Transverse colon (tissue), 4 donors: ENCODE measurements around the gene UNC5CL. TPM values are rescaled to one million over a fixed set of nuclear protein-coding genes. Genes with fewer than 3 reads are reported as not detected.

Source experiments
- DNase-seq: peaks from one replicate; pipeline ENCODE4 v3.0.0-alpha.2; 2019
- H3K27ac ChIP-seq, 4 donors: fragments of 200-600 bp; sonication (generic); 2 replicates each; pipeline ENCODE4 v1.5.1; 2016 to 2018; ENCODE audit warnings: inconsistent platforms in 4 of 4
- H3K27me3 ChIP-seq: fragments of 200-600 bp; sonication (generic); 2 replicates; pipeline ENCODE4 v1.5.1; 2017; ENCODE audit warnings: inconsistent platforms
- H3K36me3 ChIP-seq, 4 donors: fragments of 200-600 bp; sonication (generic); 2 replicates each; pipeline ENCODE4 v1.5.1; 2017 to 2019; ENCODE audit warnings: inconsistent platforms in 4 of 4
- H3K4me1 ChIP-seq, 4 donors: fragments of 200-600 bp; sonication (generic); 2 replicates each; pipeline ENCODE4 v1.5.1; 2017 to 2020; ENCODE audit warnings: inconsistent platforms in 4 of 4
- H3K4me3 ChIP-seq, 4 donors: fragments of 200-600 bp; sonication (generic); 1 replicate in 1 of 4; 2 replicates in 3 of 4; pipeline versions ENCODE4 v1.5.1 to v1.6.1; 2017 to 2019; ENCODE audit warnings: inconsistent platforms in 4 of 4
- H3K9me3 ChIP-seq, 2 donors: fragments of 200-600 bp; sonication (generic); 2 replicates each; pipeline ENCODE4 v1.5.1; 2017 to 2019; ENCODE audit warnings: inconsistent platforms in 2 of 2
- CTCF ChIP-seq, 5 experiments: fragments of 200-600 bp in 3 of 5; fragments of 450-650 bp in 2 of 5; sonication (generic) in 3 of 5; IDR thresholded peaks; 1 replicate in 2 of 5; 2 replicates in 3 of 5; pipeline ENCODE4 v1.5.1; 2016 to 2017; ENCODE audit warnings: antibody characterized with exemption in 5 of 5, inconsistent platforms in 3 of 5, mild to moderate bottlenecking in 2 of 5, moderate library complexity in 1 of 5
- EP300 ChIP-seq: sonication (generic); formaldehyde crosslinking; IDR thresholded peaks from one replicate; pipeline ENCODE4 v1.6.1; 2017; ENCODE audit warnings: antibody characterized with exemption, low read depth
- POLR2A ChIP-seq: fragments of 450-650 bp; IDR thresholded peaks from one replicate; pipeline ENCODE4 v1.6.1; 2016; ENCODE audit warnings: antibody characterized with exemption, mild to moderate bottlenecking, moderate library complexity
- POLR2AphosphoS5 ChIP-seq, 3 donors: sonication (generic); formaldehyde crosslinking; IDR thresholded peaks; one replicate each; pipeline ENCODE4 v1.6.1; 2016; ENCODE audit warnings: antibody characterized with exemption in 3 of 3
- WGBS, 2 donors: methylation state at CpG; one replicate each; pipeline ENCODE4 v1.1.5; 2018; ENCODE audit warnings: low coverage in 1 of 2; 5-methylcytosine and 5-hydroxymethylcytosine counted together
- in situ Hi-C, 4 donors: fragments of 200-750 bp; cut with MboI; loops; one replicate each; pipeline versions ENCODE4 v1.15.0 to v1.15.1; 2017; ENCODE audit warnings: low sequenced_read_pairs in 3 of 4, low pct_ligation_motif_present in 1 of 4, low pct_unique_long_range_greater_than_20kb in 1 of 4
- intact Hi-C: fragments of 100-400 bp; cut with DNase I; formaldehyde crosslinking; loops from one replicate; pipeline ENCODE4 v1.15.1; 2023; ENCODE audit warnings: low total_unique reads
- total RNA-seq, 4 donors: library from RNA; depleted of rRNA; stranded (reverse); fragments of >200 nt; gene quantifications; one replicate each; pipeline ENCODE4 v1.1.0, GENCODE V29; 2016

The UNC5CL gene
- total RNA-seq, 4 donors from 2014 or later, result 2.5 to 8.4 (median 4.4) TPM; not detected in 1

GRCh38 chr6:41049521-41049920 lies 10.5 kb upstream of the UNC5CL start:
- intact Hi-C loops (no loop called here), in situ Hi-C loops (loop anchor here in 2 of 4 donors (25.0 kb wide), 2 partner anchors 1062 to 1687 kb away; no protein-coding TSS in a partner anchor)
- Histone ChIP-seq H3K36me3 (no peaks in the 10 kb centered on the region), H3K4me3 (no peak overlapping the region), H3K4me1 (no peaks in the 10 kb centered on the region), H3K9me3 (no peaks in the 10 kb centered on the region), H3K27me3 (no peaks in the 10 kb centered on the region), H3K27ac (no peak overlapping the region)
- WGBS, 2 donors, result 83 to 94% methylated on average over 1 of the region's 1 CpG
- no peak for DNase-seq
- TF ChIP-seq EP300 (no peak), POLR2A (no peak), CTCF (IDR thresholded peaks at IDR 0.05) (no peak), POLR2AphosphoS5 (IDR thresholded peaks at IDR 0.05) (no peak)

GRCh38 chr6:41047745-41048732 lies 9.0 kb upstream of the UNC5CL start:
- H3K4me1 ChIP-seq, result no peaks in the 10 kb centered on the region
- no peak for DNase-seq
- 60 to 86% methylated on average over 1 to 9 of the region's 9 CpGs for WGBS, 2 donors
- H3K27ac ChIP-seq, result no peak overlapping the region
- no peaks in the 10 kb centered on the region for H3K27me3 ChIP-seq
- in situ Hi-C loops (loop anchor here in 2 of 4 donors (25.0 kb wide), 2 partner anchors 1061 to 1686 kb away; no protein-coding TSS in a partner anchor), intact Hi-C loops (no loop called here)
- H3K9me3 ChIP-seq, result no peaks in the 10 kb centered on the region
- TF ChIP-seq POLR2A, result no peak
- no peak for TF ChIP-seq EP300
- TF ChIP-seq CTCF (IDR thresholded peaks at IDR 0.05), result no peak
- TF ChIP-seq POLR2AphosphoS5 (IDR thresholded peaks at IDR 0.05), result no peak
- no peak overlapping the region for H3K4me3 ChIP-seq
- H3K36me3 ChIP-seq, result no peaks in the 10 kb centered on the region

- no peaks in the 10 kb centered on the region for H3K4me1 ChIP-seq
- DNase-seq, result no peak
Observed at GRCh38 chr6:41047306-41047705, 8.3 kb upstream of the UNC5CL start.

GRCh38 chr6:41046084-41046483 lies 7.1 kb upstream of the UNC5CL start:
- DNase-seq, result no peak
- in situ Hi-C loops, result loop anchor here in 2 of 4 donors (25.0 kb wide), 2 partner anchors 1059 to 1684 kb away; no protein-coding TSS in a partner anchor
- WGBS, 2 donors, result 100% methylated on average over 1 of the region's 1 CpG; no CpG with 5 or more reads in 1 of the 2 donors
- H3K4me3 ChIP-seq, result no peak overlapping the region
- intact Hi-C loops, result no loop called here
- no peaks in the 10 kb centered on the region for H3K36me3 ChIP-seq
- H3K27ac ChIP-seq, result no peak overlapping the region
- TF ChIP-seq CTCF (IDR thresholded peaks at IDR 0.05), result no peak
- no peak for TF ChIP-seq POLR2A
- no peak for TF ChIP-seq POLR2AphosphoS5 (IDR thresholded peaks at IDR 0.05)
- TF ChIP-seq EP300, result no peak
- no peaks in the 10 kb centered on the region for H3K9me3 ChIP-seq
- peaks cover 0 to 2% (median under 1%) of the 10 kb centered on the region in 4 donors for H3K4me1 ChIP-seq
- H3K27me3 ChIP-seq, result no peaks in the 10 kb centered on the region

More at GRCh38 chr6:41047306-41047705, 8.3 kb upstream of the UNC5CL start:
- H3K36me3 ChIP-seq, result no peaks in the 10 kb centered on the region
- WGBS, 2 donors, result 92 to 100% methylated on average over 2 of the region's 2 CpGs
- no peak overlapping the region for H3K27ac ChIP-seq
- intact Hi-C loops (no loop called here), in situ Hi-C loops (loop anchor here in 2 of 4 donors (25.0 kb wide), 2 partner anchors 1060 to 1685 kb away; no protein-coding TSS in a partner anchor)
- no peaks in the 10 kb centered on the region for H3K27me3 ChIP-seq
- H3K4me3 ChIP-seq, result no peak overlapping the region
- H3K9me3 ChIP-seq, result no peaks in the 10 kb centered on the region
- TF ChIP-seq POLR2A, result no peak
- TF ChIP-seq EP300, result no peak
